Fibroblast of skin of right biceps (primary cell): ENCODE measurements around the gene PALLD.
A peak's percentile ranks its signal among the peaks of the same experiment; 100 is the strongest.
"Not testable (repeated sequence)": the region's sequence is repeated elsewhere in the genome, so short reads cannot be mapped to it uniquely, and the experiment has no call there.

Source experiments
- DNase-seq: peaks from one replicate; pipeline ENCODE4 v3.0.0-alpha.2; 2013

The PALLD gene

GRCh38 chr4:168806247-168806646 lies 309.4 kb downstream of the PALLD start:
- not testable (repeated sequence) for DNase-seq

DNA sequence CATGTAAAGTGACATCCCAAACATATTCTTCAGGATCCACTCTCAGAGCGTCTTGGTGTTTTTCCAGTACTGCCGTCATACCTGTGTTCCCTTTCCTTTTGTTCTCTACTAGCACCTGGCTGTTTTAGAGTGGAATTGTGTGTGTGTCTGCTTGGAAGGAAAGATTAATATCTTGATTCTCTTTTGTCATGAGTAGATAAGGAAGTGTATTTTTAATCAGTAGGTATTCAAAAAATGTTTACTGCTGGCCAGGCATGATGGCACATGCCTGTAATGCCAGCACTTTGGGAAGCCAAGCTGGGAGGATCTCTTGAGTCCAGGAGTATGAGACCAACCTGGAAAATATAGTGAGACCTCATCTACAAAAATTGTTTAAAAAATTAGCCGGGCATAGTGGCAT lies 314.4 kb downstream of the PALLD start:
- no peak for DNase-seq

DNA sequence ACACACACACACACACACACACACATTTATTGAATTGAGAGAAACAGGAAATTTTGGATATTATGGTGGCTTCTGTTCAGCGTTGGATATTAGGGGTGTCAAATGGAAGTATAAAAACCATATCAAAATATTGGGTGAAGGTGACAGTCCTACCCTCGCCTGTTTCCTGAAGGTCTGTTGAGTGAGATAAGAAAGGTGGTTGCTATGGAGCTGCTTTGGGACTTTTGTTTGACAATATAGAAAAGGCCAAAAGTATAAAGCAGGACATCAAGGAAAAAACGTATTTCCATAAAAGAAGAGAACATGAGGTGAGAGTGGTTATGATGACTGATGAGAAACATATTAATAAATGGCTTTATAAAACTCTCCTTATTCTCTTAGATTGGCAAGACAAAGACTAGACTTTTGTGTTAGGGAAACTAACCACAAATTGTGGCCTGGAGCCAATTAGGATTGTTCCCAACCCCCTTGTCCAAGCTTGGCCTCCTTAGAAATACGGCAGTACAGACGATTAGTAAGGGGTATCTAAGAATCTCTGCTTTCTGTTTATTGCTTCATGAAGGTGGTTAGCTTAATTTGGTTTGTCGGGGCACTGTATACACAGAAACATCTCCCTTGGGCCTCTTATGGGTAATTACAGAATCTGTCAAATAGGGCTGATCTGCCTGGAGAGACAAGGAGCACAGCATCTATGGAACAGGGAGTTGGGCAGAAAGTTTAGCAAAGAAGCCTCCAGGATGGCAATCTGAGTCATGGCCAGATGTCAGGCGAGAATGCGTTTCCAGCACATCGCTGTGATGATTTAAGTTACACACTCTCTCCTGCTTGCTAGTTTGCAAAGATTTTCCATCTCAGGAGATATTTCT lies 315.2 kb downstream of the PALLD start:
- peak; percentile 86 for DNase-seq

GRCh38 chr4:168812806-168813205 lies 316.0 kb downstream of the PALLD start:
- peak; percentile 81 for DNase-seq

GRCh38 chr4:168813890-168814289 lies 317.0 kb downstream of the PALLD start:
- DNase-seq = no peak

GRCh38 chr4:168815379-168816345 lies 318.8 kb downstream of the PALLD start:
- DNase-seq = peak; percentile 60

GRCh38 chr4:168817370-168817769 lies 320.5 kb downstream of the PALLD start:
- no peak for DNase-seq

GRCh38 chr4:168822481-168822880 lies 325.6 kb downstream of the PALLD start:
- no peak for DNase-seq

- peak; percentile 69 for DNase-seq
Observed at GRCh38 chr4:168825975-168826374, 329.1 kb downstream of the PALLD start.

- no peak for DNase-seq
Observed at GRCh38 chr4:168826620-168827019, 329.8 kb downstream of the PALLD start.

- DNase-seq = no peak
Observed at GRCh38 chr4:168830777-168831512, 334.1 kb downstream of the PALLD start.

- DNase-seq = no peak
Observed at GRCh38 chr4:168831585-168831918, 334.7 kb downstream of the PALLD start.

- DNase-seq = peak; percentile 88
Observed at GRCh38 chr4:168831919-168832762, 335.3 kb downstream of the PALLD start.

DNA sequence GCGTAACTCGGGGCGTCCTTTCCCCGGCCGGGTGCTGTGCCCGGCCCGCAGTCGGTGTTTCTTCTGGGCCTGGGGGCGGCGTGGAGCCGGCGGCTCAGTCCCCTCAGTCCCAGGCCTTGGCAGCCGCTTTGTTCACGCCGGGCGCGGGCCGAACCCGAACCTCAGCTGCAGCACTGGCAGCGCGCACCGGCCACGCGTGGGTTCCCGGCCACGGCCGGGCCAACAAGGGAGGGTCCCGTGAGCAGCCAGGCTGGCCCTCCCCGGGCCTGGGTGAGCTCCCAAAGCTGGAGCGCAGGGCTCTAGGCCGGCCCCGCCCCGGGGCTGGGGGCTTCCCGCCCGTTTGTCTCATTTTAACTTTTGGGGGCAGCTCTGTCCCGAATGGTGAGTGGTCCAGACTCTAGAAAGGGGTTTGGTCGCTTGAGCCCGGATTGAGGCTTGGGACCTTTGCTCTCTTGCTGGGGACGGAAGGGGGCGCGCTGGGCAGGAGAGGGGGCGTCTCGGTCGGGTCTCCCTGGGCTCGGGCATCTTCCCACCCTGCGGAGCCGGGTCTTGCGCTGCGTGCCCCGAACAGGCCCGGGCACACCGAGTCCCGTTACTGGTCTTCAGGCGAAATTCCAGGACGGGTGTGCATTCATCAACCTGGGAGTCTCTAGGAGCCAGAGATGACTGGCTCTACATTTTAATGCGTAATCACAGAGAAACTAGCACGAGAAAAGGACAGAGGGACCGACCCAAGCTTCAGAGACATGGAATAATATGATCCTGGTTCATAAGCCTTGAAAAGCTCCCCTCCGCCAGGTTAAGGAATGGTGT lies 336.1 kb downstream of the PALLD start:
- DNase-seq = no peak

- no peak for DNase-seq
Observed at GRCh38 chr4:168833881-168834280, 337.0 kb downstream of the PALLD start.

DNA sequence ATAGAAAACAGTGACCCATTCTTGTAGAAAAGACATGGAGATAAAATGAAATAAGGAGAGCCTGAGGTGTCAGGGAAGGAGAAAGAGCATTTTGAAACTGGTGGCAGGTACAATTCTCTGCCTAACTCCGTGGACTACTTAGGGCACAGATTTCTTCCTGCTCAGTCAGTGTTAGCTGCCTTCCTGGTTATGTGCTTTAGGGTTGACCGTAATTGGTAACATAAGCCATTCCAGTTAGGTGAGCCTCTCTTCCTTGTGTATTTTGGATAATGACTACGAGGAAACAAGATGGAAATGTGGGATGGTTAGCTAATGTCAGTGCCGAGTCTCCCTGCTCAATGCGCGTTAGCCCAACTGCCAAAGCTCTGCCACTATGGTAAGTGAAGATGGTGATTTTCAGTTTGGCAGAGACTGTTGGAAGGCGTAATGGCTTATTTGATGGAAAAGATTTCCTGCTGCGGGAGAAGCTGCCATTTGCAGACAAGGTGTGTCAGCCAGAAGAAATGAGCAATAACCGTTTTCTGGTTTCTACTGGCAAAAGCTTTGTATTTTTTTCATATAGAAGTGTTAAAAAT lies 339.1 kb downstream of the PALLD start:
- DNase-seq = no peak

DNA sequence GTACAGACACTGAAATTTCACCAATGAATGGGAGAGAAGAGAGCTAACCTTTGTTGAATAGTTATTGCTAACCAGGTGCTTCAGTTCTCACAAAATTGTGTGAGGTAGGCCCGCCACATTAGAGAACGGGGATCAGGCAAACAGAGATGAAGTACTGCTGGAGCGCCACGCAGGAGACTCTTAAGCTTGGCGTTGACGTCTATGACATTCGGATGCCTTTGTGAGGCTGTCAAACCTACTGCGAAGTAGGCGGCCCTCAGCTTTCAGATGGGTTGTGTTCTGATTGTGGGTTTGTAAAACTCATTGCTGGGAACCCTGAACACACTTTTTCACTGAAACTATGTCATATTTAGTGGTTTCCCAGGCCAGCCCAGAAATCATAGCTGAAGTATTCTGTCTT lies 339.6 kb downstream of the PALLD start:
- no peak for DNase-seq

GRCh38 chr4:168837922-168838321 lies 341.1 kb downstream of the PALLD start:
- no peak for DNase-seq

- no peak for DNase-seq
Observed at GRCh38 chr4:168839758-168840391, 343.0 kb downstream of the PALLD start.

GRCh38 chr4:168840392-168840763 lies 343.5 kb downstream of the PALLD start:
- DNase-seq = no peak
